GM21576 (cell line): ENCODE measurements around the gene CECR2.
"Not testable (repeated sequence)": the region's sequence is repeated elsewhere in the genome, so short reads cannot be mapped to it uniquely, and the experiment has no call there.

Experiments used
- ATAC-seq: cut with Tn5 transposase; IDR thresholded peaks from one replicate; pipeline ENCODE4 v1.9.1; 2021; ENCODE audit warnings: mild to moderate bottlenecking, moderate library complexity; ENCODE audit not compliant: unreplicated experiment

The CECR2 gene

GRCh38 chr22:17501679-17502285, 132.5 kb downstream of the CECR2 start:
- no peak for ATAC-seq

DNA sequence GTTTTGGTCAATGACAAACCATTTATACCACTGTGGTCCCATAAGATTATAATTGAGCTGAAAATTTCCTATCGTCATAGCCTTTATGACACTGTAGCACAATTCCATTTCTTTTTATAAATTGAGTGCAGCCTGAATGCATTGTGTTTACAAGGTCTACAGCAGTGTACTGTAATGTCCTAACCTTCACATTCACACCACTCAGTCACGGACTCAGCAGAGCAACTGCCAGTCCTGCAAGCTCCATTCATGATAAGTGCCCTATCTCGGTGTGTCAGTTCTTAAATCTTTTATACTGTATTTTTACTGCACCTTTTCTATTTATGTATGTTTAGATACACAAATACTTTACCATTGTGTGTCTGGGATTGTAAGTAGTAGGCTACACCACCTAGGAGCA, 138.8 kb downstream of the CECR2 start:
- no peak for ATAC-seq

GRCh38 chr22:17512960-17513359, 143.7 kb downstream of the CECR2 start:
- no peak for ATAC-seq

GRCh38 chr22:17513612-17514011, 144.4 kb downstream of the CECR2 start:
- no peak for ATAC-seq

DNA sequence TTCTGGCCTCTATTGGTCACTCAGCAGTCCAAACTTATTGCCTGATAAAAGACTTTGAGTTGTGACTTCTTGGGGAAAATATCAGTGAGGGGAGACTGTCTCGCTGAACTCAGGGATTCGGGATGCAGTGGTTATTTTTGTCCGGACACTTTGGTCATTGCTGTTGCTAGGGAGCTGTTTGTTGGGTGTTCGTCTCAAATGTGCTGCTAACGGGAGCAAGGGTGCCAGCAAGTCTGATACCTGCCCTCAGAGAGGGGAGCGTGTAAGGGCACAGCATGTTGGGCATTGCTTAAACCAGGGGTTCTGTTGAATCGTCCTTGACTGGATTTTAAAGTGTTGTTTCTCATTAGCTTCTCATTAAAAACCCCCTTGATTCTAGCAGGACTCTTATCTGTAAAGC, 144.8 kb downstream of the CECR2 start:
- no peak for ATAC-seq

DNA sequence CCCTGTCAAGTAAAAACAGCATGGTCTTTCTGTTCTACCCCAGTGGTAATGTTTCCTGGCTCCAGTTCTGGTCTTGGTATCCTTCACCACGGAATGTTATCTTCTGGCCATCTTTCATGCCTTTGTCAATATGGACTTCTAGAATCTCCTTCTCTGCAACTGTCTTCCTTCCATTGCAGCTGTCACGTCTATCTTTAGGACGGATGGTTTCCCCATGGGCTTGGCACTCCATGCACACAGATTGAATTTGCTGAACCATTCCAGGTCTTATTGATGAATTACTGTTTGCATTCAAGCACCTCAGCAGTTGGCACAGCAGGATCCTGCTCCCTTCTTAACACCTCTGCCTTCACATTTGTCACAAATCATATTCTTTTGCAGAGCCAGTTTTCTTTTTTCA, 149.1 kb downstream of the CECR2 start:
- ATAC-seq = no peak

DNA sequence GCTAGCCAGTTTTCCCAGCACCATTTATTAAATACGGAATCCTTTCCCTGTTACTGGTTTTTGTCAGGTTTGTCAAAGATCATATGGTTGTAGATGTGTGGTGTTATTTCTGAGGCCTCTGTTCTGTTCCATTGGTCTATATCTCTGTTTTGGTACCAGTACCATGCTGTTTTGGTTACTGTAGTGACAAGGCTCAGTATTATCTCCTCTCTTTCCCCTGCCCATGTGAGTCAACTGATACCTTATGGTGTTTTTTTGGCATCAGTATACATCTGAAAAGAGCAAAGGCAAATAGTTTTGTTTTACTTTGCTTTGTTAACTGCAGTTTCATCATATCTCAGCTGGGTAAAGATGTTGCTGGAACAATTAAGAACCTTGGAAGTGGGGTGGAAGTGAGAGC, 152.7 kb downstream of the CECR2 start:
- ATAC-seq = not testable (repeated sequence)

DNA sequence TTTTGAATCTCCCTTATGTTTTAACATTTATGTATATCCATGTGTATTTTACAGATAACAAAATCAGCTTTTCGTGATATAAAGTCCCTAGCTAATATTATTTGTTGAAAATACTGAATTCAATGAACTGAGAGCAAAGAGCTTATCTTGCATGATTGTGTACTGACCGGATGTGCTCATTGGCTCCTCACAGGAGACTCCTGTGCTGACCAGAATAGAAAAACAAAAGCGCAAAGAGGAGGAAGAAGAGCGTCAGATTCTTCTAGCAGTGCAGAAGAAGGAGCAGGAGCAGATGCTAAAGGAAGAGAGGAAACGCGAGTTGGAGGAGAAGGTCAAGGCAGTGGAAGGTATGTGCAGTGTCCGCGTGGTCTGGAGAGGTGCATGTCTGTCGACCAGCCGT, 154.7 kb downstream of the CECR2 start:
- no peak for ATAC-seq

DNA sequence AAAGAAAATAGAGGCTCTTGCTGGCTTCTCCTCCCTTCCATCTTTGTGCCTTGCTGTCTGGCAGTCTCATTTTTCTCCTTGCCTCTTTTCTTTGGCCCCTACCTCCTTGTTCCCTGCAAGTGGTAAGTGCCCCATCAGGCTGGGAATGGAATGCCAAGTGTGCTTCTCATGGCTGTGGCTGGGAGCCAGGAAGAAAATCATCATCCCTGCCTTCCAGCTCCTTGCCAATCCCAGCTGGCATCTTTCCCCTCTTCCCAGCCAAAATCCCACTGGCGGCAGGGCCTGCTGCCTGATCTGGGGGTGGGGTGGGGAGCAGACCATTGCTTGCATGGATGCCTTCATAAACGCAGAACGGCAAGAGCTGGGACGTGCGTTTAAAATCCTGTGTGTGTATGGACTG, 167.0 kb downstream of the CECR2 start:
- no peak for ATAC-seq

- ATAC-seq = no peak
Measured at GRCh38 chr22:17537155-17537554, 167.9 kb downstream of the CECR2 start.

GRCh38 chr22:17540481-17540880, 171.2 kb downstream of the CECR2 start:
- ATAC-seq = no peak

- no peak for ATAC-seq
Measured at GRCh38 chr22:17541476-17541875, 172.2 kb downstream of the CECR2 start.

GRCh38 chr22:17542452-17542851, 173.2 kb downstream of the CECR2 start:
- ATAC-seq = no peak

DNA sequence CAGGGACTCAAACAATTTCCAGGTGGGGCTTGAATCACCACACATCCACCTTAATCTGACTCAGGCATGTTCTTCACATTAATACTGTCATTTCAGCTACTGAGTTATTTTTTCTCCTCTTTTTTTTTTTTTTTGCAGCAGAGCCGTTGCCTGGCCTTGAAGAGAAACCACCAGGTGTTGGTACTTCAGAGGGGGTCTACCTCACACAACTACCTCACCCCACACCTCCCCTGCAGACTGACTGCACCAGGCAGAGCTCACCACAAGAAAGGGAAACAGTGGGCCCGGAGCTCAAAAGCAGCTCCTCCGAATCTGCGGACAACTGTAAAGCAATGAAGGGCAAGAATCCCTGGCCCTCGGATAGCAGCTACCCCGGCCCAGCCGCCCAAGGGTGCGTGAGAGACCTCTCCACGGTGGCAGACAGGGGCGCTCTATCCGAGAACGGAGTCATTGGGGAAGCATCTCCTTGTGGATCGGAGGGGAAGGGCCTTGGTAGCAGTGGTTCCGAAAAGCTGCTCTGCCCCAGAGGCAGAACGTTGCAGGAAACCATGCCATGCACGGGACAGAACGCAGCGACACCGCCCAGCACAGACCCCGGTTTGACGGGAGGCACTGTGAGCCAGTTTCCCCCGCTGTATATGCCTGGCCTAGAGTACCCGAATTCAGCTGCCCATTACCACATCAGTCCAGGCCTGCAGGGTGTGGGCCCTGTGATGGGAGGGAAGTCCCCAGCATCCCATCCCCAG, 178.9 kb downstream of the CECR2 start:
- no peak for ATAC-seq

DNA sequence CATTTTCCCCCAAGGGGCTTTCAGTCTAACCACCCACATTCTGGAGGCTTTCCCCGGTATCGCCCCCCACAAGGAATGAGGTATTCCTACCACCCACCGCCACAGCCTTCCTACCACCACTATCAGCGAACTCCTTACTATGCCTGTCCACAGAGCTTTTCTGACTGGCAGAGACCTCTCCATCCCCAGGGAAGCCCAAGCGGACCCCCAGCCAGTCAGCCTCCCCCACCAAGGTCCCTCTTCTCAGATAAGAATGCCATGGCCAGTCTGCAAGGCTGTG, 179.4 kb downstream of the CECR2 start:
- ATAC-seq = no peak

DNA sequence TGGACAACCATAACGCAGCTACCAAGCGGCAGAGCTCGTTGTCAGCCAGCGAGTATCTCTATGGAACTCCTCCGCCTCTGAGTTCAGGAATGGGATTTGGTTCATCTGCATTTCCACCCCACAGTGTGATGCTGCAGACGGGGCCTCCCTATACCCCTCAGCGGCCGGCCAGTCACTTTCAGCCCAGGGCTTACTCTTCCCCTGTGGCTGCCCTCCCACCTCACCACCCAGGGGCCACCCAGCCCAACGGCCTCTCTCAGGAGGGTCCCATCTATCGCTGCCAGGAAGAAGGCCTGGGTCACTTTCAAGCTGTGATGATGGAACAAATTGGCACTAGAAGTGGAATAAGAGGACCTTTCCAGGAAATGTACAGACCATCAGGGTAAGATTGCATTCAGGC, 179.9 kb downstream of the CECR2 start:
- no peak for ATAC-seq

- no peak for ATAC-seq
Measured at GRCh38 chr22:17549655-17550054, 180.4 kb downstream of the CECR2 start.

- no peak for ATAC-seq
Measured at GRCh38 chr22:17552737-17553136, 183.5 kb downstream of the CECR2 start.

DNA sequence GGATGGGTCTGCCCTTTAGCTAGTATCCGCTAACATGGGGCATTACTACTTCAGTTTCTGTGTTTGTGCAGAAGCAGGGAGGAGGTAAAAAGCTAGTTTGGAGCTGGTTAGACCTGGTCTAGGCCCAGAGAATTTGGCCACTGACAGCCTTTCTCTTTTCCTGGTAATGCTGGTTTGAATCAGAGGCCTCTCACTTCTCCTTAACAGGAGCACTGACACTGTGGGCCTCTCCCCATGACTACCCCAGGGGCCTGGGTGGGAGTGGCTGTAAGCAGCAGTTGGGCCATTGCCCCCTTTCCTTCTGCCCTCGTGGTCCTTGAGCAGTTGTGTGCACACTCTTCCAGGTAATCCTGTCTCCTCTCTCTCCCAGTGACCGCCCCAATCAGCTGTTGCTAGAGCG, 185.6 kb downstream of the CECR2 start:
- no peak for ATAC-seq

DNA sequence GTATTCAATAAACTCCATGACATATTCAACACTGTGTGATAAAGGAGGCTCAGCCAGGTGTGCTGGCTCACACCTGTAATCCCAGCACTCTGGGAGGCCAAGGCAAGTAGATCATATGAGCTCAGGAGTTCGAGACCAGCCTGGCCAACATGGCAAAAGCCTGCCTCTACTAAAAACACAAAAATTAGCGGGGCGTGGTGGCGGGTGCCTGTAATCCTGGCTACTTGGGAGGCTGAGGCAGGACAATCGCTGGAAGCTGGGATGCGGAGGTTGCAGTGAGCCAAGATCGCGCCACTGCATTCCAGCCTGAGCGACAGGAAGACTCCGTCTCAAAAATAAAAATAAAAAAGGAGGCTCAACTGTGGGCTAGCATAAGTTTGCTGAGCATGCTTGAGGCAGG, 189.9 kb downstream of the CECR2 start:
- no peak for ATAC-seq

- ATAC-seq = no peak
Measured at GRCh38 chr22:17562906-17563870, 193.9 kb downstream of the CECR2 start, which contains the start of gene SLC25A18. Gene SLC25A18, plus strand, starts transcription at chr22:17563498. Its CDS starts 16,447 bp downstream, at chr22:17579945.

DNA sequence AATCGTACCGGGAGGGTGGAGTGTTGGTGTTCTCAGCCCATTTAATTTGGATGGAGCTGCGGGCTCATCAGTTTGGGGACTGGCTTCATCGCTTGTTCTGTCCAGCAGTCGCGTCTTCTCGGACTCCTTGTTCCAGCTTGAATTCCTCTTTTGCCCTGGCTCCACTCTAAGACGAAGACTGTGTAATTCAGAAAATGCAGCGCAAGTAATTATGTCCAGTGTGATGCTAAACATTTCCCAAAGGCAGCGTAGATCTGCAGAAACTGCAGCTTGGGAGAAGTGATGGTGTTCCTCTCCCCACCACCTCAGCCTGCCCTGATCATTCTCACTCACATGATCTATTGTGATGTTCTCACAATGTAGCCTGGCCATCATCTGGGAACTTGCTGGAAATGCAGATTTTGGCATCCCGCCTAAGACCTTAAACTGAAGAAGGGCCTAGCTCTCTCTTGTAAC, 194.7 kb downstream of the CECR2 start:
- no peak for ATAC-seq
